HG03025 (cell line): ENCODE data around the gene TMEM203.

Source experiments
- ATAC-seq: cut with Tn5 transposase; IDR thresholded peaks from one replicate; pipeline ENCODE4 v1.9.1; 2021; ENCODE audit warnings: mild to moderate bottlenecking, moderate library complexity; ENCODE audit not compliant: unreplicated experiment, low FRiP score

Gene TMEM203

GRCh38 chr9:137167747-137168572, 37.5 kb downstream of the TMEM203 start:
- ATAC-seq, result no peak

- no peak for ATAC-seq
These were observed 38.1 kb downstream of the TMEM203 start for GRCh38 chr9:137167277-137167746.

GRCh38 chr9:137166380-137167229, 38.8 kb downstream of the TMEM203 start:
- no peak for ATAC-seq

GRCh38 chr9:137165250-137165836, 40.1 kb downstream of the TMEM203 start:
- no peak for ATAC-seq

GRCh38 chr9:137164370-137165249, 40.8 kb downstream of the TMEM203 start:
- ATAC-seq, result no peak

GRCh38 chr9:137163805-137164204, 41.6 kb downstream of the TMEM203 start:
- ATAC-seq, result no peak

GRCh38 chr9:137163365-137163715, 42.1 kb downstream of the TMEM203 start:
- ATAC-seq, result no peak

GRCh38 chr9:137162505-137163364, 42.7 kb downstream of the TMEM203 start:
- ATAC-seq, result no peak

- no peak for ATAC-seq
These were observed 43.6 kb downstream of the TMEM203 start for GRCh38 chr9:137161558-137162486.

GRCh38 chr9:137160716-137161557, 44.5 kb downstream of the TMEM203 start:
- ATAC-seq, result no peak

GRCh38 chr9:137160054-137160425, 45.4 kb downstream of the TMEM203 start:
- ATAC-seq, result no peak

GRCh38 chr9:137159105-137160053, 46.1 kb downstream of the TMEM203 start:
- no peak for ATAC-seq

GRCh38 chr9:137158625-137159024, 46.8 kb downstream of the TMEM203 start:
- ATAC-seq, result no peak

GRCh38 chr9:137157618-137158415, 47.6 kb downstream of the TMEM203 start:
- no peak for ATAC-seq

- no peak for ATAC-seq
These were observed 48.7 kb downstream of the TMEM203 start for GRCh38 chr9:137156567-137157375.
